Muscle of back (tissue), 10 donors: ENCODE data around the gene TDP1. TPM values are rescaled to one million over a fixed set of nuclear protein-coding genes. Genes with fewer than 3 reads are reported as not detected.

Source experiments
- polyA plus RNA-seq, 10 donors: library from polyadenylated mRNA; unstranded; fragments of 120-200 nt; gene quantifications; one replicate each; pipeline ENCODE4 v1.2.1, GENCODE V29; 2013; ENCODE audit not compliant: insufficient read length in 10 of 10

The TDP1 gene
- polyA plus RNA-seq, 10 donors, result 7.7 to 13.5 (median 10.0) TPM

Other genes starting within 250 kb of the TDP1 start
- 1 to 10 TPM; 5.6 to 9.1 (median 7.7) TPM for gene EFCAB11, start 1.2 kb upstream of the TDP1 start, polyA plus RNA-seq
- gene KCNK13, start 106.1 kb downstream of the TDP1 start, polyA plus RNA-seq, result under 1 TPM in 9 of 10 donors, not detected in 1; 0.16 to 0.48 (median 0.42) TPM